GM18867 (cell line): ENCODE data around the gene UNCX.
"Not testable (repeated sequence)": the region's sequence is repeated elsewhere in the genome, so short reads cannot be mapped to it uniquely, and the experiment has no call there.

ENCODE experiments used
- ATAC-seq: cut with Tn5 transposase; IDR thresholded peaks from one replicate; pipeline ENCODE4 v1.9.1; 2021; ENCODE audit warnings: mild to moderate bottlenecking, moderate library complexity; ENCODE audit not compliant: unreplicated experiment

UNCX gene

DNA sequence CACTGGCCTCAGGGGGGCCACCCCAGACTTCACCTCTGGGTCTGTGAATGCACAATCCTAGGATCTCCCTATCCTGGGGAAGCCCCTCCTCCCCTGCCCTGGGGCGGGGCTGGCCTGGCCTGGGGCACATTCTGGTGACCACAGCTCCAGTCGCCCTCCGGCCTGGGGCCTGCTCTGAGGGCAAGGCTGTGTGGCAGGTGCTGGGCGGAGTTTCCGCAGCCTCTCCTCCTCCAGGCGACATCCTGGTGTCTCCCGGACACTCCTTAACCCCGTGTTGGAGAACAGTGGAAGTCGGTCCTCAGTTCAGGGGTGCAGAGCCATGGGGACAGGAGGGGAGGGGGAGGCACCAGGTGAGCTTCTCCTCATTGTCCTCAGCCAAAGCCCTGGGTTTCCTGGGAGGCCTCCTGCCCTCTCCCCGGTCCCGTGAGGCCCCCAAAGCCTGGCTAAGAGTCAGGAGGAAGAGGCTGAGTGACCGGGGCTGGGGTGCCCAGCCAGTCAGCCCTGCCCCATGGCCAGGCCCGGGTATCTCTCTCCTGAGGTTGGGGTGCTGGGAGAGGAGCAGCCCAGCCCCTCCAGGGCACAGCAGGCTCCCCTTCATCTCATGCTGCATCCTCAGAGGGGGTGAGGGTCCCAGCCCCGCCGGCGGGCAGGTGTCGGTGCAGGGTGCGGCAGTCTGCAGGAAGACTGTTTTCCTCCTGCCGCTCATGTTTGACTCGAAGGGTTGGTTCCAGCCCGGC, 22.6 kb downstream of the UNCX start:
- no peak for ATAC-seq

DNA sequence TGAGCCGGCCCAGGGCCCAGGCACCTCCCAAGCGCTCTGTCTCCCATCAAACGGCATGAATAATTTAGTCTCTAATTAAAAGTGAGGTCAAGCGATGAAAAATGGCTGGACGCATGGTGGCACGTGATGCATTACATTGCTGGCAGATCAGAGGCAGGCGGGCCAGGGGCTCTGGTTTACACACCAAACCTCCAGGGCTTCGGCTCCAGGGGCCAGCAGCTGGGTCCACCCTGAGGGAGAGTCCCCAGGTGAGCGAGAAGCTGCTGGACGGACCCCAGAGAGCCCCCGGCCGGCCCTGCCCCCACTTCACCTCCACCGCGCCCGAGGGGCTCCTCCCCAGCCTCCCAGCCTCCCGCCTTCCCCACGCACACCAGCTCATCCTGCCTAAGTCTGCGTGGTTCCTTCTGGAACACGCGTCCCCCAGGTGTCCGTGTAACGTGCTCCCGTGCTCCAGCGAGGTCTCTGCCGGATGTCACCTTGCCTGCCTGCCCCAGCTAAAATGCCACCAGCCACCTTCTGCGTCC, 23.2 kb downstream of the UNCX start:
- ATAC-seq: no peak

DNA sequence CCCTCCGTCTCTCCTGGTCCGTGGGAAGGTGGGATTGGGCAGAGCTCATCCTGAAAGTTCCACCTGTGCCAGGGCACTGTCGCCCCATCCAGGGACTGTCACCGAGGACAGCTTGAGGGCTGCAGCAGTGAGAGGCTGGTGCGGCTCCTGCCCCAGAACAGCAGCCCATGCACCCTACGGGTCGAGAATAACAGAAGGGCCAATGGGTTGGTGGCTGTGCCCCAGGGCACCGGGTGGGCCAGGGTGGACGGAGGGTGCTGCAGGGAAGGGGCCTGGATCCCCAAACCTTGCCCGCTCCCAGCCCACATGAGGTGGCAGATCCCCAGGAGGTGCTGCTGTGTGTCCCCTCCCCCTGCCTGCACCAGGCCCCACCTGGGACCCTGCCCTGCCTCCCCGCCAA, 23.9 kb downstream of the UNCX start:
- ATAC-seq: no peak

DNA sequence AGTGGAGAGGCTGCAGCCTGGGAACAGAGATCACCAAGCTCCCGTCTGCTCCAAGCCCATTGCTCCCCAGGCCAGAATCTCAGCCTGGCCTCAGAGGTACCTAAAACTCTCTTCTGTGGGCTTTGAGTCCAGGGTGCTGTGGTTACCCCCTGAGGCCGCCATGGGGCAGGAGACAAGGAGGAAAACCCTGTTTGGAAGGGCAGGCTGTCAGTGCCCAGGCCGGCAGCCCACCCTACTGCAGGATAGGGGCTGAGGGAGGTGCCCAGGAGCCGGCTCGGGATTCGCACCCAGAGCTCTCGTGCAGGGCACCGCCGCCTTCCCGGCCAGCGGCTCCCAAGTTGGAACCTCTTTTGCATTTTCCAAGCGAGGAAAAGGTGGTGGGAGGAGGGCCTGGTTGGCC, 24.5 kb downstream of the UNCX start:
- ATAC-seq: no peak

DNA sequence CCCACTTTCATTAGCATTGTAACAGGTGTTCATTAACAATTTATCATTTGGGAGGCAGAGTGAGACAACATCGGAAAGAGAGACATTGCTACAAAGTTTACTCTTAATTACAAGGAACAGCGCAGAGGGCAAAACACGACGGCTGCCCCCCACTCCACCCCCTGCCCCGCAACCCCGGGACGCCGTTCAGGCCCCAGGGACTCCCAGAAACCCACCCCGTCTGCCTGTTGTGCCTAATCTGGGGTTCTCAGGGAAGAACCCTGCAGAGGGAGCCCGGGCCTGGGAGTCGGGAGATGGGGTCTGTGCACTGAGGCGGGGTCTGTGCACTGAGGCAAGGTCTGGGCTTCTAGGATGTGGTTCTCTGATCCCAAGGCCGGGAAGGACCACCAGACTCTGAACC, 25.2 kb downstream of the UNCX start:
- no peak for ATAC-seq

DNA sequence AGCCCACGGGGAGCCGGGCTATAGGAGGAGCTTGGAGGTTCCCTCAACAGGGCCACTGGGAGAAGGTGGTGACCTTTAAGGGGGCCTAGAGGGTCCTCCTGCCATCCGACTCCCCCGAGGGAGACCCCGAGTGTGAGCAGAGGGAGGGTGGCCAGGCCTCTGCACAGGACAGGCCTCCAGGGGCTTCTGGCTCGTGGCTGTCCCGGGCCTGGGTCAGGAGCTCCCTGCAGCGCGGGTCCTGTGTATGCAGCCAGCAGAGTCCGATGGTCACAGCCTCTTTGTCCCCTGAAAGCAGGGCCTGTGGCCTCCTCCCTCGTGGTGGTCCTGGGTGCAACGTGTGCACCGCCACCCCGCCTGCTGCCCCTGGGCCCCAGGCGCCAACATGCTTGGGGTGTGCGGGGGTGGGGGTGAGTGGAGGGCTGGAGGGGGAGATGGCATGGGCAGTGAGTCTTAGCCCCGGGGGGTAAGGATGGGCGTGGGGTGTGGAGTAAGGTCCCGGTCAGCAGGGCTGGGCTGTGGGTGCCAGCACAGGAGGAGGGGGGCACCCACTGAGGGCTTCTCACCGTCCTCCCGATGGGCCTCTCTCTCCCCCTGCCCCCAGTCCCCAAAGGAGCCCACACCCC, 27.1 kb downstream of the UNCX start:
- ATAC-seq: no peak

DNA sequence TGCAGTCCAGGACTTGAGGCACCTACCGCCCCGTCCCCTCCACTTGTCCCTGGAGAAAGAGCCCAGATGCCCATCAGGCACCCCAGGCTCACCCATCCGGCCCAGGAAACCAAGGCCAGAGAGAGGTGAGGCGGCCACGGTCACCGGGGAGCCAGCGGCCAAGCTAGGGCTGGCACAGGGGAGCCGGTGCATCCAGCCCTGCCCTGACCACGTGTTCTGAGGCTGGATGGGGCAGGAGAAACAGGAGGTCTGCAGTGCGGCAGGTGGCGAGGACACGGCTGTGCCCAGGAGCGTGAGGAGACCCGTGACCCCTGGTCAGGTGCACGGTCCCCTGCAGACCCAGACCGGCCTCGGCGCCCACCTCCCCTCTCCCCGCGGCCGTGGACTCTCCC, 27.6 kb downstream of the UNCX start:
- no peak for ATAC-seq

DNA sequence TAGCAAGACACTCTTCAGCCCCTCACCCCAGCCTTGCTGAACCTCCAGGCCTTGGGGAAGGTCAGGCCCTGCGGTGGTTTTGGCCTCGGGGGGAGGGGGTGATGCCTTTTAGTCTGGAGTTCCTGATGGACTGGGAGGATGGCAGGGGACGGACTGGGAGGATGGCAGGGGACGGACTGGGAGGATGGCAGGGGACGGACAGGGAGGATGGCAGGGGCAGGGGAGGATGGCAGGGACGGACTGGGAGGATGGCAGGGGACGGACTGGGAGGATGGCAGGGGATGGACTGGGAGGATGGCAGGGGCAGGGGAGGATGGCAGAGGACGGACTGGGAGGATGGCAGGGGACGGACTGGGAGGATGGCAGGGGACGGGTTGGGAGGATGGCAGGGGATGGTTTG, 28.4 kb downstream of the UNCX start:
- ATAC-seq: not testable (repeated sequence)

DNA sequence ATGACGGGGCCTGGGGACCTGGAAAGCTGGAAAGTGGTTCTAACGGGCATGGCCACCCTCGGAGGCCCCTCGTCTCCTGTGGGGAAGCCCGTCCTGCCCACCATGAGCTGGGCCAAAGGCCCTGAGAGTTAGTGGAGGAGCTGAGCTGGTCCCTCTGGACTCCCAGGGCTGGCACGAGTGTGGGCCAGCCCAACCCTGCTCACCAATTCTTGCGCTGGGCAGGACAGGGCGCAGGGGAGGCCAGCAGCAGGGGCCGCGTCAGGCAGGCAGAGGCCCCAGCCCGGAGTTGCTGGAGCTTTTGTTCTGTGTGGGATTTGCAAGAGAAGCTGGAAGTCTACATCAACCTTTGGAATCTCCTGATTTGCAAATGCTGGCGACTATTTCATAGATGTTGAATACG, 29.8 kb downstream of the UNCX start:
- no peak for ATAC-seq

DNA sequence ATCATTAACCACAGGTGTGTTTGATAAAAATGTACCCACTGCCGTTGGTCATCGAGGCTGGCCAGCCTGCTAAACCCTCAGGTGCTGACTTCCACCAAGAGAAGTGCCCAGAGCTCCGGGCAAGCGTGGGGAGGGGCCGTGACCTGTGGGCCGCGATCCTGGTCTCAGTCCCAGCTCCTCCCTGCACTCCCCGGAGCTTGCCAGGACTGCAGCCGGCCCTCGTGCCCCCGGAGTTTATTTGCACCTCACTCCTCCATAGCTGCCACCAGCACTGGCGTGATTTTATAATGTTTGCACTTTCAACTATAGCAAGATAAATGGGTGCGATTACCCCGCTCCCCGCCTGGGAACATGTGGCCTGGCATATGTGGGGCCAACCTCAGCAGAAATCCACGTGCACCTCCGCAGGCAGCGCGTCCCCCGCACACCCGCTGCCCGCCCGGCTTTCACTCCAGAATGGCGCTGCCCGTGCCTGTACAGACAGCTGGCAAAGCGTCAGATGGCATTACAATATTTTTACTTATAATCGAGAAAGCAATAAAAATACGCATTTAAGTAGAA, 30.8 kb downstream of the UNCX start:
- no peak for ATAC-seq

DNA sequence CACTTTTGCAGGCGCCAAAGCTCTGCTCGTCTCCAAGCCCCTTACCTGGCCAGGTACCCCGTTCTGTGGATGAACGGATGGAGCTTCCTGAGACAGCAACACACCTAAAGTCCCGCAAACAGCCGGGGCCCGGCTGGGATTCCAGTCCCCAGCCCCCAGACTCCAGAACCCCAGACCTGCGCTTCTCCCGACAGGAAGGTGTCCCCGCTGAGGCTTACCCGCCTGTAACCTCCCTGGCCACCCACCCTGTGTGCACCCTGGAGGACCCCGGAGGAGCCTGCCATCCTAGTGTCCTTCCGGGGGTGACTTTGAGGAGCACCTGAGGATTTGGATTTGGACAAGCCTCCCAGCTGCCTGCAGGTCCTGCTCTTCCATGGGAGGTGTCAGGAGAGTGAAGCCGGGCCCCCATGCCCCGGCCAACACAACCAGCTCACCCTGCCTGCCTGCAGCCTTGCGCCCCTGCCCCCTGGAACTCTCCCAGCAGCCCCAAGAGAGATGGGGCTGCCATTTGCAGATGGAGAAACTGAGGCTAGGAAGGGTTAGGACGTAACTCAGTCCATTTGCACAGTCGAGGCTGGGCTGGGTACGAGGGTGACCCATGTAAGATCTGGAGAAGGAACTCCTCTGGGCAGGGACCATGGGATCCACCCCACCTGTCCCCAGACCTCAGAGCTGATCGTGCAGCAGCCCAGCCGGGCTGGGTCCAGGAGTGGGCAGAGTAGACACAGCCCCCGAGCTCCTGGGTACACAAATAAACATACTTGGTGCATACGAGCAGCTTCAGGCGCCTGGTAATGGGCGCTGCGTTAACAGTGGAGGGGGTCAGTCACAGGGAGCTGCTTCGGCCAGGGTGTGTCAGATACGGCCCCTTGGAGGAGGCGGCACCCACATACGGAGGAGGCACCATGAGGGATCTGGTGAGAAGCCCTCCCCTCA, 31.9 kb downstream of the UNCX start:
- no peak for ATAC-seq

DNA sequence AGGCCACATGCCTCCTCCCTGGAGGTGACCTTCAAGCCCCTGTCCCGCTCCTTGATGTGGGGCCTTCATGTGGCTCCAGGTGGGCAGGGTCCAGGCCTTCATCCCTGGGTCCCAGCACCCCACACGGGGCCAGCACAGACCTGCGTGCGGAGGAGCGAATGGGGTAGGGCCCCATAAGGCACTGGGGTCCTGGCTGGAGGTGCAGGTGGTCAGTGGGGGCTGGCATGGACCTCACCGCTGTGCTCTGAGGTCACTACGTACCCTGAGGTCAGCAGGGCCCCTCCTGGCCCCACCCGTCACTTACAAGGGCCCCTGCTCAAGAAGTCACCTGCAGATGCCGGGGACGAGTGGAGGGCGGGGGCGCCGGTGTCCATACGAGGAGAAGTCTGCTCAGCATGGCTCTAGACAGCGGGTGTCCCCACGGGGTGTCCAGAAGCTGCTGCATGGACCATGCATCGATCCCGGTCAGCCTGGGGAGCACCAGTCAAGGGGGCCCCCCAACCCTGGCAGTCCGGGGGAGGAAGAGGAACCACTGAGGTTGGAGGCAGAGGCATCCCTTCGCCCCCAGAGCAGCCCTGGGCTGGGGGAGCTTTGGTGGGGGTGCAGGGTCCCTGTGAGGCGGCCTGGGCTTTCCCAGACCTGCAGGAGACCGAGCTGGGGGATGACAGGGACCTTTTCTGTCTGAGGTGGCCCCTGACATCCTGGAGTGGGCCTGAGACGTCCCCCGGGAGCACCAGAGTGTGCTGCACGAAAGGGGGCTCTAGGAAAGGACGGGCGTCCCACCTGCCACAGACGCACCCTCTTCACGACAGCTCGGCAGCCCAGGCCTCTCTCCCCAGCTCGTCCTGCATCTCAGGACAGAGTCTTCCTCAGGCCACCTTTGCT, 34.6 kb downstream of the UNCX start:
- ATAC-seq: no peak

DNA sequence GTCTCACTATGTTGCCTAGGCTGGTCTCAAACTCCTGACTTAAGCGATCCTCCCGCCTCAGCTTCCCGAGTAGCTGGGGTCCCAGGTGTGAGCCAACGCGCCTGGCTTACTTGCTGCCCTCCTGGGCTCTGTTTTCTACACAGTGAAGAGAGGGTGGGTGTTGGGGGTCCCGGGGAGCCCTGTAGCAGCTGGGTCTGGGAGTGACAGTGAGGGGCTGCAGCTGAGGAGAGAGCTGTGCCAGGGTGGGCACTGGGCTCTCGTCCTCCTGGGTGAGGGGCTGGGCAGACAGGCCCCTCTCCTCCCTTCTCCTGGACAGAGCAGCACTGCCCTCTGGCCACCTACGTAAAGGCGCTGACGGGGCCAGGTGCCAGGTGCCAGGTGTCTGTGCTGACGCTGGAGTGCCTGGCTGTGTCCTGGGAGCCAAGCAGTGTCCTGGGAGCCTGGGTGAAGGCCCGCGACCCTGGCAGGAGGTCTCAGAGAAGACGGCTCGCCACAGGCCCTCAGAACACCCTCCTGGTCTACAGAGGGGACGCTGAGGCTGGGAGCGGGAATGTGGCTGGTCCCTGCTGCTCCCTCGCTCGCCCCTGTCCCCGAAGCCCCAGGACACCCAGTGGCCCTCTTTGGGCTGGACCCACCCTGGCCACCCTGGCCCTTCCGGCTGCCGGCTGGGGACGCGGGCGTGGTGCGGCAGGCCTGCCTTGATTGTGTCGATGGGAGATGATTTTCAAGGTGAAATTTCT, 35.6 kb downstream of the UNCX start:
- ATAC-seq: no peak

DNA sequence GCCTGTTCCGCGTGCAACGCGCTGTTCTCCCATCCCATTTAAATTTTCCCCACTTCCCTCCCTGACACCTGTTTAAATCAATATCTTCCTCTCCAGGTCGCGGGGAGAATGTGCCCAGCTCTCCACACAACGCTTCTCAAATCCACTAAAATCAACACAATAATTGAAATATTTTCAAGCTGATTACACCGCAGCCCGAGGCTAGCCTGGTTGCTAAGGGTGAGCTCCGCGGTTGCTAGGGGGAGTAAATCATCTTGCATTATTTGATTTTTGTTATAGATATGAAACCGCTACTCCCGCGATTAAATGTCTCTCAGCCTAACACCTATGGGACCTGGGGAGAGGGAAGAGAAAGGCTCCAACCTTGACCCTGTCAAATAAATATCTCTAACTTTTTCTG, 36.2 kb downstream of the UNCX start:
- no peak for ATAC-seq

DNA sequence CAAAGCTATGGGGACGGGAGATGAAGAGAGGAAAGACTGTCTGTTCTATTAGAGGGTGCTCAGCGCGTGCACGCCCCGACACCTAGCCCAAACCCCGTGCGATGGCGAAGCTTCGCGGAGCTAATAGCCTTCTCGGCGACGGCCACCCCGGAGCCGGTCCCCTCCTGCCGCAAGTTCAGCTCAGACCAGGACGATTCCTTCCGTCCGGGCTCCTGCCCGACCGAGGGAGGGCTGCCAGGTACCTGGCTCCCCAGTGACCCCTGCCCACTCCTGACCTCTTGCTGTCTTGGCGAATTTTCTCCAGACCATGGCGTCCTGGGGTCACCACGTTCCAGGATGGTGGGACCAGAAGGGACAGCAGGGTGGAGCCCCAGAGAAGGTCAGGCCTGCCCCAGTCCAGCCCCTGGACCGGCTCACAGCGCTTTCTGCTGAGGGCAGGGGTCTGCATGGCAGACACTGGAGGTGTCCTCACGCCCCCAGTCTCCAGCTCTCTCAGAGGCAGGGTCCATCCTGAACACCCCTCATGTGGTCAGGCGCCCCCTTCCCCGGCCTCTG, 36.7 kb downstream of the UNCX start:
- ATAC-seq: no peak

DNA sequence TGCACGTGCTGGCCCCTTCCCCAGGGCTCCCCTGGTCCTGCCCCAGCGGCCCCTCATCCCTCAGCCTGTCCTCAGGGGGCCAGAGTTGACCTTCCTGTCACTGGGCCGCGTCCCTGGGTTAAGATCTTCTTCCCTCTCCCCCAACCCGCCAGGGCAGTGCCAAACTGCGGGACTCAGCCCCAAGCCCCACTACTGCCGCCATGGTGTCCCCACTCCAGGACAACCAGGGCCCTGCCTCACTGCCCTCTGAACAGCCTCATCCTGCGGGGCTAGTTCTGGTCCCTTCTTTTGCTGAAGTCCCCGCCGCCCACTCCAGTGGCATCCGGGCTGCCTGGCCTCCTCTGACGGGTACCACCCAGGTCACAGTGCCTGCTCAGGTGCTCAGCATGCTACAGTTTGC, 37.5 kb downstream of the UNCX start:
- ATAC-seq: no peak

DNA sequence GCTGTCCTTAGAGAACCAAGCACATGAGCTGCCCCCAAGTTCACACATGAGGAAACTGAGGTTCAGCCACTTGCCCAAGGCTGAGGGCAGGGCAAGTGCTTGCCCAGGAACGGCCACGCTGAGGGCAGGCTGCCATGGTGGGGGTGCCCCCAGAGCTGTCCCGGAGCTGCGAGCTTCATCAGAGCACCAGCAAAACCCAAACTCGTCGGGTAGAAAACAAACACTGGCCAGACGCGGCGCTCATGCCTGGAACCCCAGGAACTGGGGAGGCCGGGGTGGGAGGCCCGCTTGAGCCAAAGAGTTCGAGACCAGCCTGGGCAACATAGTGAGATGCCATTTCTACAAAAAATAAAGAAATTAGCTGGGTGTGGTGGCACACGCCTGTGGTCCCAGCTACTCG, 38.4 kb downstream of the UNCX start:
- ATAC-seq: no peak

DNA sequence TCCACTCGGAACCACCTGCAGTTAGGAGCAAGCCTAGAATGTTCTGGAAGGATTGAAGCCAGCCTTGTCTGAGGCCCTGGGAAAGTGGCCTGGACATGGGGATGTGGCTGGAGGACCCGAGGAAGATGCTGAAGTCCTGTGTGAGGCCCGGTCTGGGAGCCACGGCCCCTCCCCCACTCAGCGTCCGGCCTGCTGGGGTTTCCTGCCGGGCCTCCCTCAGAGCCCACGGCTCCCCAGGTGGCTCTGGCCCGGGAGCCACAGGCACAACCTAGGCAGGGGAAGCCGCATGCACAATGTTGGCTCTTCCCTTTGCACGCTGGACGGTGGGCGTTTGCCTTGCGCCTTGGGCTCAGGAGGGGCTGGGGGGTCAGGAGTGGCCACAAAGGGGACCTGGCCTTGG, 39.0 kb downstream of the UNCX start:
- ATAC-seq: no peak

DNA sequence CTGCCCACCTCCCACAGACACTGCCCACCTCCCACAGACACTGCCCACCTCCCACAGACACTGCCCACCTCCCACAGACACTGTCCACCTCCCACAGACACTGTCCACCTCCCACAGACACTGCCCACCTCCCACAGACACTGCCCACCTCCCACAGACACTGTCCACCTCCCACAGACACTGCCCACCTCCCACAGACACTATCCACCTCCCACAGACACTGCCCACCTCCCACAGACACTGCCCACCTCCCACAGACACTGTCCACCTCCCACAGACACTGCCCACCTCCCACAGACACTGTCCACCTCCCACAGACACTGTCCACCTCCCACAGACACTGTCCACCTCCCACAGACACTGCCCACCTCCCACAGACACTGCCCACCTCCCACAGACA, 39.5 kb downstream of the UNCX start:
- ATAC-seq: not testable (repeated sequence)
